SU-DHL-6 (cell line): ENCODE results near the gene ERC1.

ENCODE experiments used
- CTCF ChIP-seq: fragments of 200-600 bp; sonication (generic); IDR thresholded peaks from one replicate; pipeline ENCODE4 v1.5.1; 2017; ENCODE audit warnings: antibody characterized with exemption, mild to moderate bottlenecking, low read length, moderate library complexity; ENCODE audit not compliant: insufficient read depth, poor library complexity, severe bottlenecking
- EZH2phosphoT487 ChIP-seq: fragments of 200-600 bp; sonication (generic), shearing (Covaris generic); conservative IDR thresholded peaks from 2 replicates; pipeline ENCODE4 v1.6.1; 2018; ENCODE audit warnings: mild to moderate bottlenecking, antibody characterized with exemption, low read length, moderate library complexity, mixed read lengths

- TF ChIP-seq CTCF (no peak), EZH2phosphoT487 (no peak)
Observed at GRCh38 chr12:1343422-1343821, 352.4 kb downstream of the ERC1 start.
